K562 (cell line): ENCODE results near the gene BCL2L12. TPM values are rescaled to one million over a fixed set of nuclear protein-coding genes. Genes with fewer than 3 reads are reported as not detected.

Source experiments
- ATAC-seq: fragments of 200-7000 bp; cut with Tn5 transposase; 3 replicates; pipeline ENCODE4 v1.9.1; 2020; ENCODE audit warnings: moderate library complexity
- BruUV-seq: library from RNA; stranded (reverse); fragments of 400-500 nt; replicated peaks from 2 replicates; lab custom pipeline; 2021; lab: Mats Ljungman, UMichigan
- CTCF ChIA-PET: fragments of 300-600 bp; formaldehyde crosslinking; extraction: SDS; loops from one replicate; lab custom pipeline; 2021; ENCODE audit warnings: low intra/inter-chr PET ratio; lab: Yijun Ruan, JAX
- POLR2A ChIA-PET: fragments of 300-600, 350-650 bp; sonication (Branson Sonifier 250); formaldehyde crosslinking; extraction: SDS; loops from one replicate; lab custom pipeline; 2021; ENCODE audit warnings: antibody characterized with exemption, inconsistent platforms; lab: Yijun Ruan, JAX
- DNase-seq, 4 experiments: peaks; one replicate each; pipeline versions ENCODE4 v3.0.0 to v3.0.0-alpha.2; 2011 to 2018; ENCODE audit warnings: low spot score in 3 of 4, mixed read lengths in 3 of 4; ENCODE audit errors: extremely low read depth in 1 of 4
- FAIRE-seq: peaks from 2 replicates; lab custom pipeline; 2011; peaks lifted over from hg19 to GRCh38; lab: Jason Lieb, UNC
- H2AFZ ChIP-seq: 2 replicates; pipeline ENCODE4 v1.6.0; 2011; ENCODE audit warnings: low read depth, low read length, control low read depth, inconsistent platforms
- H3K27ac ChIP-seq: fragments of 200-600 bp; 3 replicates; pipeline ENCODE4 v1.8.0; 2011; ENCODE audit warnings: low read depth, mild to moderate bottlenecking, control low read depth, inconsistent platforms, low read length, moderate library complexity, mixed read lengths; ENCODE audit errors: extremely low read depth
- H3K27me3 ChIP-seq, 2 experiments: fragments of 300-600 bp in 1 of 2; 2 replicates in 1 of 2; 3 replicates in 1 of 2; pipeline versions ENCODE4 v1.6.0 to v1.8.0; 2011; ENCODE audit warnings: inconsistent platforms in 2 of 2, low read length in 2 of 2, mild to moderate bottlenecking in 1 of 2, mixed read lengths in 1 of 2, moderate library complexity in 1 of 2; ENCODE audit not compliant: control insufficient read depth in 2 of 2, insufficient read depth in 2 of 2
- H3K36me3 ChIP-seq: fragments of 300-600 bp; 3 replicates; pipeline ENCODE4 v1.8.0; 2011; ENCODE audit warnings: mild to moderate bottlenecking, low read length, inconsistent platforms; ENCODE audit not compliant: control insufficient read depth, insufficient read depth
- H3K4me1 ChIP-seq, 2 experiments: fragments of 200-600 bp in 1 of 2; replicated peaks in 1 of 2; 2 replicates in 1 of 2; 3 replicates in 1 of 2; pipeline versions ENCODE4 v1.5.1 to v1.8.0; 2011; ENCODE audit warnings: inconsistent platforms in 2 of 2, low read length in 2 of 2, mild to moderate bottlenecking in 1 of 2, mixed read lengths in 1 of 2, moderate library complexity in 1 of 2; ENCODE audit not compliant: control insufficient read depth in 2 of 2, insufficient read depth in 2 of 2
- H3K4me2 ChIP-seq: 2 replicates; pipeline ENCODE4 v1.6.1; 2011; ENCODE audit warnings: low read length, control low read depth, inconsistent platforms, mixed read lengths; ENCODE audit not compliant: insufficient read depth
- H3K4me3 ChIP-seq: fragments of 200-600 bp; sonication (generic), shearing (Covaris generic); 2 replicates; pipeline ENCODE4 v1.5.1; 2016; ENCODE audit warnings: control low read depth, inconsistent platforms
- H3K79me2 ChIP-seq: fragments of 200-600 bp; 3 replicates; pipeline ENCODE4 v1.8.0; 2011; ENCODE audit warnings: low read length, inconsistent platforms; ENCODE audit not compliant: control insufficient read depth, insufficient read depth
- H3K9ac ChIP-seq, 2 experiments: 2 replicates each; pipeline versions ENCODE4 v1.6.0 to v1.6.1; 2011; ENCODE audit warnings: low read depth in 2 of 2, low read length in 2 of 2, control low read depth in 1 of 2, inconsistent platforms in 1 of 2, mild to moderate bottlenecking in 1 of 2, mixed read lengths in 1 of 2; ENCODE audit not compliant: insufficient read depth in 1 of 2
- H3K9me1 ChIP-seq: one replicate; pipeline ENCODE4 v1.6.0; 2011; ENCODE audit warnings: inconsistent platforms, mild to moderate bottlenecking, low read length, moderate library complexity; ENCODE audit not compliant: control insufficient read depth, insufficient read depth
- H3K9me3 ChIP-seq: replicated peaks from 2 replicates; pipeline ENCODE4 v1.5.1; 2011; ENCODE audit warnings: low read depth, low read length, inconsistent platforms; ENCODE audit not compliant: control insufficient read depth, insufficient read depth
- H4K20me1 ChIP-seq: replicated peaks from 2 replicates; pipeline ENCODE4 v1.6.1; 2011; ENCODE audit warnings: low read length, inconsistent platforms, mixed read lengths; ENCODE audit not compliant: control insufficient read depth, insufficient read depth
- EP300 ChIP-seq: IDR thresholded peaks from 2 replicates; pipeline ENCODE4 v1.6.1; 2012; ENCODE audit warnings: low read length, improper control_type of control experiment
- FOSL1 ChIP-seq: fragments of 200-800 bp; sonication (Bioruptor generic); conservative IDR thresholded peaks from 2 replicates; pipeline ENCODE4 v1.6.1; 2016; ENCODE audit warnings: missing genetic modification characterization, missing compliant biosample characterization
- POLR2G ChIP-seq: fragments of 200-400 bp; formaldehyde crosslinking; IDR thresholded peaks from 2 replicates; pipeline ENCODE4 v1.6.1; 2017; ENCODE audit warnings: low read depth, mild to moderate bottlenecking, antibody characterized with exemption, low read length, moderate library complexity
- PRPF4 ChIP-seq: fragments of 200-400 bp; formaldehyde crosslinking; IDR thresholded peaks from one replicate; pipeline ENCODE4 v1.6.1; 2017; ENCODE audit warnings: low read length, low read depth, mild to moderate bottlenecking; ENCODE audit not compliant: insufficient read depth, poor library complexity, severe bottlenecking
- TAL1 ChIP-seq: fragments of 450-650 bp; IDR thresholded peaks from 2 replicates; pipeline ENCODE4 v1.6.1; 2016; ENCODE audit warnings: mild to moderate bottlenecking
- ZBED1 ChIP-seq: IDR thresholded peaks from 2 replicates; pipeline ENCODE4 v1.6.1; 2014
- ZNF165 ChIP-seq: fragments of 250-450 bp; sonication (Bioruptor Pico); IDR thresholded peaks from 2 replicates; pipeline ENCODE4 v1.4.0; 2020; ENCODE audit warnings: borderline replicate concordance
- ZNF592 ChIP-seq: fragments of 450-650 bp; IDR thresholded peaks from 2 replicates; pipeline ENCODE4 v1.6.1; 2017; ENCODE audit warnings: antibody characterized with exemption, mild to moderate bottlenecking
- ZNF79 ChIP-seq: fragments of 250-450 bp; sonication (Bioruptor Pico); IDR thresholded peaks from 2 replicates; pipeline ENCODE4 v1.4.0; 2020; ENCODE audit warnings: low read depth, mild to moderate bottlenecking, moderate library complexity
- WGBS: fragments of 100-300 bp; shearing (Covaris generic); methylation state at CpG from one replicate; pipeline ENCODE4 v1.1.6; 2016; ENCODE audit warnings: low coverage, mixed read lengths; ENCODE audit not compliant: insufficient coverage; ENCODE audit errors: missing lambda C conversion rate; 5-methylcytosine and 5-hydroxymethylcytosine counted together
- in situ Hi-C: fragments of 300-500 bp; cut with MboI; formaldehyde crosslinking; loops from 4 replicates; pipeline ENCODE4 v1.15.0; 2018; ENCODE audit warnings: inconsistent platforms, mixed read lengths
- intact Hi-C: fragments of 100-400 bp; cut with micrococcal nuclease; formaldehyde crosslinking; loops from 2 replicates; pipeline ENCODE4 v1.14.2; 2022
- polyA plus RNA-seq, 8 experiments: library from polyadenylated mRNA; depleted of rRNA in 4 of 8; stranded (reverse) in 5 of 8; unstranded in 3 of 8; fragments of >200 nt; fragmentation: Nextera tagmentation in 2 of 8; fragmentation: Illumina TruSeq in 1 of 8; extraction: Ambion mirVana in 2 of 8; extraction: Trizol in 1 of 8; gene quantifications; 2 replicates each; pipeline versions ENCODE4 v1.2.1 to v1.2.3, GENCODE V29; 2011 to 2014; ENCODE audit warnings: inconsistent platforms in 1 of 8, missing spikeins in 1 of 8
- total RNA-seq, 7 experiments: library from RNA; depleted of rRNA in 6 of 7; stranded (reverse); fragments of >200 nt in 6 of 7; fragmentation: Illumina TruSeq in 2 of 7; extraction: Trizol in 2 of 7; gene quantifications; 2 replicates each; pipeline versions ENCODE4 v1.2.1 to v1.2.3, GENCODE V29; 2011 to 2021; ENCODE audit warnings: low replicate concordance in 1 of 7

Gene BCL2L12
- total and polyA plus RNA-seq, 9 of the 15 experiments (the other 6 are each of a cell fraction or from before 2014, with no cell fraction given) = 7.4 to 263 (median 81.2) TPM

- intact Hi-C loops = no loop called here
- WGBS = 86% methylated on average over 10 of the region's 27 CpGs
- Histone ChIP-seq H4K20me1 (no peaks in the 10 kb centered on the region), H3K4me1 (peaks cover 0 to 13% of the 10 kb centered on the region in 2 experiments; a peak in 2 of 5 replicates), H3K9me3 (no peaks in the 10 kb centered on the region), H2AFZ (no peak overlapping the region), H3K4me2 (no peak overlapping the region), H3K27ac (no peak overlapping the region), H3K27me3 (no peaks in the 10 kb centered on the region), H3K4me3 (no peak overlapping the region), H3K79me2 (no peaks in the 10 kb centered on the region), H3K9ac (peak overlapping the region in 1 of 2 experiments; percentile 64; a peak in 2 of 4 replicates), H3K36me3 (peaks cover 39% of the 10 kb centered on the region; the same call in 1 of the 3 replicates), H3K9me1 (no peaks in the 10 kb centered on the region)
- DNase-seq (no peak), ATAC-seq (peak; percentile 53; the same call in 2 of the 3 replicates), FAIRE-seq (no peak)
- in situ Hi-C loops = no loop called here
- ChIA-PET POLR2A (interaction anchor here (0.7 kb wide), 1 partner anchor 156 kb away, joined by 4 read pairs; no protein-coding TSS in a partner anchor), CTCF (no interaction called here)
- BruUV-seq = no TSS peak
- 0 out of 2 replicates have a peak, but pooled peaks have one; percentile 16 for TF ChIP-seq POLR2G
- TF ChIP-seq ZNF165 (CRISPR knock-in tag) = no peak
- no peak for TF ChIP-seq ZBED1
Measured at GRCh38 chr19:49624967-49625910, 40.5 kb upstream of the BCL2L12 start.

- Histone ChIP-seq H3K27me3 (no peaks in the 10 kb centered on the region), H3K27ac (no peak overlapping the region), H4K20me1 (no peaks in the 10 kb centered on the region), H3K79me2 (no peaks in the 10 kb centered on the region), H3K9me1 (no peaks in the 10 kb centered on the region), H2AFZ (no peak overlapping the region), H3K9me3 (no peaks in the 10 kb centered on the region), H3K4me1 (peaks cover 4 to 13% of the 10 kb centered on the region in 2 experiments; a peak in 2 of 5 replicates), H3K9ac (no peak overlapping the region), H3K36me3 (peaks cover 37% of the 10 kb centered on the region; the same call in 1 of the 3 replicates), H3K4me3 (no peak overlapping the region), H3K4me2 (no peak overlapping the region)
- DNase-seq (no peak), FAIRE-seq (no peak), ATAC-seq (no peak)
- intact Hi-C loops (no loop called here), in situ Hi-C loops (no loop called here)
- CTCF ChIA-PET = no interaction called here
- POLR2A ChIA-PET = no interaction called here
- 92% methylated on average over 6 of the region's 11 CpGs for WGBS
- BruUV-seq = no TSS peak
- TF ChIP-seq EP300 (no peak), PRPF4 (no peak), TAL1 (no peak), ZNF79 (CRISPR knock-in tag) (no peak), FOSL1 (tag) (no peak), ZNF592 (no peak)
Measured at GRCh38 chr19:49626226-49626625, 39.5 kb upstream of the BCL2L12 start.
